GM21825 (cell line): ENCODE results near the gene WBP4.
"Not testable (repeated sequence)": the region's sequence is repeated elsewhere in the genome, so short reads cannot be mapped to it uniquely, and the experiment has no call there.

ENCODE experiments used
- ATAC-seq: cut with Tn5 transposase; IDR thresholded peaks from one replicate; pipeline ENCODE4 v1.9.1; 2021; ENCODE audit warnings: mild to moderate bottlenecking, moderate library complexity; ENCODE audit not compliant: unreplicated experiment

The WBP4 gene

GRCh38 chr13:41075485-41075884 is 14.2 kb downstream of the WBP4 start:
- ATAC-seq = no peak

GRCh38 chr13:41077475-41077874 is 16.2 kb downstream of the WBP4 start:
- no peak for ATAC-seq

GRCh38 chr13:41079725-41080124 is 18.4 kb downstream of the WBP4 start:
- no peak for ATAC-seq

GRCh38 chr13:41085961-41086585 is 24.8 kb downstream of the WBP4 start:
- no peak for ATAC-seq

GRCh38 chr13:41095681-41096080 is 34.4 kb downstream of the WBP4 start:
- ATAC-seq = not testable (repeated sequence)

GRCh38 chr13:41098761-41099160 is 37.5 kb downstream of the WBP4 start:
- ATAC-seq = no peak

GRCh38 chr13:41099986-41100385 is 38.7 kb downstream of the WBP4 start:
- no peak for ATAC-seq

GRCh38 chr13:41107104-41107571 is 45.8 kb downstream of the WBP4 start:
- no peak for ATAC-seq

- ATAC-seq = no peak
Observed at GRCh38 chr13:41107584-41108014, 46.3 kb downstream of the WBP4 start.

GRCh38 chr13:41111454-41111853 is 50.1 kb downstream of the WBP4 start:
- no peak for ATAC-seq

GRCh38 chr13:41117869-41118268 is 56.6 kb downstream of the WBP4 start:
- ATAC-seq = no peak

- no peak for ATAC-seq
Observed at GRCh38 chr13:41122838-41123237, 61.5 kb downstream of the WBP4 start.

GRCh38 chr13:41127701-41128100 is 66.4 kb downstream of the WBP4 start:
- ATAC-seq = no peak

- ATAC-seq = no peak
Observed at GRCh38 chr13:41130356-41130755, 69.0 kb downstream of the WBP4 start.

- not testable (repeated sequence) for ATAC-seq
Observed at GRCh38 chr13:41131189-41131588, 69.9 kb downstream of the WBP4 start.

- peak; percentile 10 for ATAC-seq
Observed at GRCh38 chr13:41131660-41132511, 70.6 kb downstream of the WBP4 start.

GRCh38 chr13:41132512-41133152 is 71.3 kb downstream of the WBP4 start, which contains the start of gene KBTBD6:
KBTBD6 (minus strand) TSS chr13:41132802; CDS start chr13:41132511, 291 bp downstream.
- peak; percentile 95 for ATAC-seq
